ENCODE data around the gene HOXA9.

Gene HOXA9

DNA sequence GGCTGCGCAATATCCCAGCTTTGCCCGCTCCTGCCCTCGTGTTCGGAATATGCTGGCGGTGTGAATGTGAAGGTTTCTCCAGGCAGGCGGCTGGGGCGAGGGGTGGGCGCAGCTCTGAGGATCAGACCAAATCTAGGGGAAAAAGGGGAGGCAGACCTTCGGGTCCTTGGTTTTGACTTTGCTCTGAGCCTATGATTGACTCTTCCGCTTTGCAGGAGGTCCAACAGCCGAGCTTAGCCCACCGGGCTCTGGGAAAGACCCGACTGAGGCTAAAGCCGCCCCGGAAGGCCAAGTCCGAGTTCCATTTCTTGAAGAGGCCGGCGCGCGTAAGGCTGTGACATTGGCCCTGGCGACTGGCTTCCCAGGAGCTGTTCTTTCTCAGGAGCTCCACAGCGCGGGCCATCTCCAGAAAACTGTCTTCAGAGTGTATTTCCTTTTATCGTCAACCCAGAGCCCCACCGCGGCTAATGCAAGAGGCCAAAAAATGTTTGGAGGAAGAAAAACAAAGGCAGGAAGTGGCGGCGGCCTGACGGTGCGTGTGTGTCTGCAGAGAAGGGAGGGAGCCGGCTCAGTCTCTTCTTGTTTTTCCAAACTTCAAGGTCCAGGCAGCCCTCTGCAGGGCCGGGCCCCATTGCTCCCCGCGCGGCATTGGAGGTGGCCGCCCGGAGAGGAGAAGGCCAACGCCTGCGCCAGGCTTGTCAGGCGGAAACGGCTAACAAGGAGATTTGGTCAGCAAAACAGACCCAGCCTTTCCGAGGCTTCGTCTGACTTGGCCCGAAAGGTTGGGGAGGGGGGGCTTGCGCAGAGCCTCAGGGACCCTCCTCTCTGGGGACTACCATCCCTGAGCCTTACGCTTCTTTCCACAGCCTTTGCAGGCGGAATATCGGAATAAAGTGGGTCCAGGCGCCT, 23.3 kb upstream of the HOXA9 start:
- no peak for DNase-seq (ENCODE audit: low read depth in 2 of 2)

DNA sequence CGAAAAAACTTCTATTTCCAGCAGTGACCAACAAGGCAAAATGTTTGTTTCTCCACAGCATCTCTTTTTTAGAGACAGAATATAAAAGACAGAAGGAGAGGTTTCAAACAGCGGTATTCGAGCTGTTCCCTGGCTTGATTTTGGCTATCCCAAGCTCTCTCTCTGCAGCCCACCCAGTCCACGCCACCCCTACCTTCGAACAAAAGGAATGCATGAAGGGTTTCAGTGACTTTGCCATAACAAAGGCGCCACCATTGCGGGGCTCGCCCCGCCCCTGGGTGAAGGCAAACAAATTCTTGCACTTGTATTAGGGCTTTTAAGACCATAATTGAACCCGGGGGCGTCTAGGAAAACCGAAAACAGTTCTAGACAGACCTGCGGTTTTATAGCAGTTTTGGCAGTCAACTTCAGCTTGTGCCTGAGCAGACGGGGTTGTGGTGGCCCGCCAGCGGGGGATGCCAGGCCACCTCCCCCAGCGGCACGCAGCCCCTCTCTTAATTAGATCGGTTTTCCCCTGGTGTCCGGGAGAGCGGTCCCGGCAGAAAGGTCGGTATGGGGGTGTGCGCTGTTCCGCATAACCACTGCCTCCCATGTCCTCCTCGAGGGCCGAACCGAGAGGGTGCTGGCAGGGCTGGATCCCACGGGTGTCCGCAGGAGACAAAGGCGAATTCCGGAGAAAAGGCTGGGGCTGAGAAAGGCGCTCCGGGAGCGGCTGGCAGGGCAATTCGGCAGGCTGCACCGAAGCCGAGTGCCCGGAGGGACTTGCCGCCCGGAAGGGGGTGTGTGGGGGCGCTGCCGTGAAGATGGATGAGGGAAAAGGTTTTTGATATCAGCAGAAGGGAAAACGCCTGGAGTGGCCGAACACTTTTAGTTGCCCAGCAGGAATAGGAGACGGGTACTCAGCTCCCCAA, 22.4 kb upstream of the HOXA9 start:
- no peak for DNase-seq (ENCODE audit: low read depth in 2 of 2)

DNA sequence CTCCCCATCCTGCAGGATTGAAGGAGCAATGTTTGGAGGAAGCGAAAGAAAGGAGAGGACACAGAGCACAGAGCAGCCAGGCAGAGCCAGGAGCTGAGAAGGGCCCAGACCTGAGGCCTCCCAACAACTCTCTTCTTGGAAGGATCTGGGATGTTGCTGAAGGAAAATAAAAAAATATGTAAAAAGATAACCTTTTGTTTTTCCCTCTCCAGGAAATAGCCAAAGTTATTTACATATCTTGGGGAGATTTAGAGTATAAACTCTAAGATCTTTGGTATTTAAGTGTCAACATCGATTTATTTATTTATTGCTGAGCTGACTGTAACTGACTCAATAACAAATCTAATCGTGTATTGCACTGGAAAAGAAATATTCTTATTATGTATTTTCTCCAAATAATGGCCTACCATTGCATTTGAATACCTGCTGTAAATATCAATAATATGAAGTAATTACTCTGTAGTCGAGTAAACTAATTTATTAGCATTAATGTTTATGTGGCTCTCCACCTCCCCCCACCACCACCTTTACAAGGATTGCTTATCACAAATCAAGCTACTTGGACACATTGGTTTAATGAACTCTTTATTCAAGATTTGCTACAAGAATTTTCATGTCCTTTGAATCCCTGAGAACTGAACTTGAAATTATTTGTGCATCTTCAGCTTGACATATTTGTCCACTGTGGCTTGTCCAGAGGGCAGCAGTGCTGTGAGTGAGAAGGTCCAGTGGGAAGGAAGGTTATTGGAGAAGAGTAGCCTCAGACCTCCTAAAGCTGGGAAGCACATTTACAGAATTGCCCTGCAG, 21.5 kb upstream of the HOXA9 start:
- DNase-seq (ENCODE audit: low read depth in 2 of 2): no peak

DNA sequence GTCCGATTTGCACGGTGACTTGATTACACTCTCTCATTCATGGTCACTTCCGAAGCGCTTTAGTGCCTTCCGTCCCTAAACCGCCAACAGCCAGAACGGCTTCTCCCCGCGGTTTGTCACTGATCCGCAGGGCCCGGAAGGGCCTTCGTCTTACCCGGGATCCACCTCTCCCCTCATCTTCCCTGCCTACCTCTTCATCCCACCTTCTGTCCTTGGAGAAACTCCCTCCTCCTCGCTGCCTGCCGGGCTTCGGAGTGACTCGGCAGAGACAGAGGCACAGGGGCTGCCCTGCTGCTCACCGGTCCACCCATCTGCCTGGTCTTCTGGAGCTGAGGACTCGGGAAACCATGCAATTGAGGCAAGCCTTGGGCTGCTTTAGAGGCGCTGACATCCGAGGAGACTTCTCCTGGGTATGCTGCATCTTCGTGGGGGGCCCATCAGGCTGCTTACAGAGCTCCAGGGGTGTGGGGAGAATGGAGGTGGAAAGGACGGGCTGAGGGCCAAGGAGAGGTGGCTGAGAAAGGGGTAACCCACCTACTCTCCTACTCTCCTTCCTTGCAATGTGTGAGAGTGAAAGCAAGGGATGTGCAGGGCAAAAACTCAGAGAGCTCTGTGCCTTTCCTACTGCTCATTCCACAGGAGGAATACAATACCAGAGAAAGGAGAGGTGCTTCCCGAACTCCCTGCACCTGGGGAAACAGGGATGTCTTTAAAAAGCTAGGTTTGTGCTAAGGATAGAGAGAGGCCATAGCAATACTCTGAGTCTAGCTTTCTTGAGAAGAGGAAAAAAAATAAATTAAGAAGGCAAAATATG, 20.7 kb upstream of the HOXA9 start:
- no peak for DNase-seq (ENCODE audit: low read depth in 2 of 2)

DNA sequence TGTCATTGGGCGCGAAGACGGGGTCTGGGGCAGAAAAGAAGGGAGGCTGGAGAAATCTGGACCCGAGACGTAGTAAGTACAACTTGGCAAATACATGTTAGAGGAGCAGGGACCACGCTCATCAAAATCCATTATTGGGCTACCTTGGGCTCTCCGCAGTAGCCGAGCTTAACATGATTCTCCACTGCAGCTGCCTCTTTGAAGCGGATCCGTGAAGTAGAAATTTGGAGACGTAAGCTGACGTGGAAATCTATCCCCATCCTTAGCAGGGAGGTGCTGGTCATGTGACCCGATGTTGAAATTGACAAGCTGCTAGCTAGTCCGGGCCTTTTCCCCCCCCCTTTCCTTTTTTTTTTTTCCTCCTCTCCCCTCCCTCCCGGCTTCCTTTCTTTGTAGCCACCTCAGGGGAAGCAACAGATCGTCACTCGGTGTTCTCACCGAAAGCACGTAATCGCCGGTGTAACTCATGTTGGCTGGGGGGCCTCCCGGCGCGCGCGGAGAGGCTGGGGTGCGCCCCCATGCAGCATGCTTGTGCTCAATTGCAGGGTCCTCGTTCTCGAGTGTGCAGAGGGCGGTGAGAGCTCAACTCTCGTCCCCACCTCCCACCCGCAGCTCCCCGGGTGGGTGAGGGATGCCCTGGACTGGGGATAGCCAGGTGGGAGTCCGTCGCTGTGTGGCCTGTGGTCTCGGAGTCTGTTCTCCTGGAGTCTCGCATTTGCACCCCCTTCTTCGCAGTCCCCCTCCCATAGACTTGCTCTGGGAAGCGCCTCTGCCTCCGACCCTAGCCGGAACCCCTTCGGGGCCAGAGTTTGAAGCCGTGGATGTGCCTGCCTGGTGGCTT, 19.9 kb upstream of the HOXA9 start, which contains the start of gene HOXA11:
Gene HOXA11, minus strand, starts transcription at position 220 of the 841 bp plus-strand sequence. Its CDS starts 88 bp downstream, at position 132.
- no peak for DNase-seq (ENCODE audit: low read depth in 2 of 2)

DNA sequence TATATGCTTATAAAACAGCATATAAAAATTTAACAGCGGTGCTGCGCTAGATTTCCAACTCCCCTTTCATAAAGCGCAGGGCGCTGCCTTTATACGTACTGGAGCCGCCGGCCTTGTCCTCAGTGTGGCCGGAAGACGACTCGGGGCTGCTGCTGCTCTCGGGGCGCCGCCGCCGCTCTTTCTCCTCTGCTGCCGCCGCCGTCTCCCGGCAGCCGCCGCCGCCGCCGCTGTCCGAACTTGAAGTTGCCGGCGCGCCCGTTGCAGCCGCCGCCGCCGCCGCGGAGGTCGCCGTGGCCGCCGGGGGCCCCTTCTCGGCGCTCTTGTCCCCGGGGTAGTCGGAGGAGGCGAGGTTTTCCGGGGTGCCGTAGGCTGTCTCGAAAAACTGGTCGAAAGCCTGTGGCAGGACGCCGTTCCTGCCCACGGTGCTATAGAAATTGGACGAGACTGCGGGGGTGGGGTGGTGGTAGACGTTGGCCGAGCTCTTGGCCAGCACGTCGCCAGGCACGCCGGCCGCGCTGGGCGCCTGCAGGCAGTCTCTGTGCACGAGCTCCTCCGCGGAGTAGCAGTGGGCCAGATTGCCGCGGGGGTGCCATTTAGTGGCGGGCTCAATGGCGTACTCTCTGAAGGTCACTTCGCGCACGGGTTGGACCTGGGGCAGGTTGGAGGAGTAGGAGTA, 19.1 kb upstream of the HOXA9 start:
- no peak for DNase-seq (ENCODE audit: low read depth in 2 of 2)

DNA sequence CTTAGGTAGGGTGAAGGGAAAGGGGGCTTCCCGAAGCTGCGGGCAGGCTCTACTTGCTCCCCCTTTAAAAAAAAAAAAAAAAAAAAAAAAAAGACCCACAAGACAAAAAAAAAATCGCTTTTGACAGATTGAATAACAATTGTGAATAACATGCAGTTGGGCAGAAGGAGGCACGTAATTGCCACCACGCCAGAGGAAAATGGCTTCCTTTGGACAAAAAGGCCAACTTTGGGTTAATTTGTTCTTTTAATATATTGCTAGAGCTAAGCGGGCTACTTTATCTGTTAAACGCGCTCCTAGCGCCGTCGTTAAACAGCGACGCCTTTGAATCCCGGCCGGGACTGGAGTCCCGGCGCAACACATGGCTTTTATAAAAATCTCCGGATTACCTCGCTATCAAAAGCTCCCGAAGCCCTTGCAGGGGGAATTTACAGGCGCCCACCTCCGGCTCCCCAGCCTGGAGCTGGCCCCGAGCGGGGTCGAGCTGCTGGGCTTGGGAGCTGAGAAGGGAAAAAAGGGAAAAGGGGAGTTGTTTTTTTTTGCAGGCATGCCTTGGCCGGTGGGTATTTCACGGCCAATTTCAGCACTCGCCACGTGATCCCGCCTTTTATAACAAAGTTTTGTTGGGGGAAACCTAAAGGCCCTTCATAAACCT, 18.5 kb upstream of the HOXA9 start:
- no peak for DNase-seq (ENCODE audit: low read depth in 2 of 2)

DNA sequence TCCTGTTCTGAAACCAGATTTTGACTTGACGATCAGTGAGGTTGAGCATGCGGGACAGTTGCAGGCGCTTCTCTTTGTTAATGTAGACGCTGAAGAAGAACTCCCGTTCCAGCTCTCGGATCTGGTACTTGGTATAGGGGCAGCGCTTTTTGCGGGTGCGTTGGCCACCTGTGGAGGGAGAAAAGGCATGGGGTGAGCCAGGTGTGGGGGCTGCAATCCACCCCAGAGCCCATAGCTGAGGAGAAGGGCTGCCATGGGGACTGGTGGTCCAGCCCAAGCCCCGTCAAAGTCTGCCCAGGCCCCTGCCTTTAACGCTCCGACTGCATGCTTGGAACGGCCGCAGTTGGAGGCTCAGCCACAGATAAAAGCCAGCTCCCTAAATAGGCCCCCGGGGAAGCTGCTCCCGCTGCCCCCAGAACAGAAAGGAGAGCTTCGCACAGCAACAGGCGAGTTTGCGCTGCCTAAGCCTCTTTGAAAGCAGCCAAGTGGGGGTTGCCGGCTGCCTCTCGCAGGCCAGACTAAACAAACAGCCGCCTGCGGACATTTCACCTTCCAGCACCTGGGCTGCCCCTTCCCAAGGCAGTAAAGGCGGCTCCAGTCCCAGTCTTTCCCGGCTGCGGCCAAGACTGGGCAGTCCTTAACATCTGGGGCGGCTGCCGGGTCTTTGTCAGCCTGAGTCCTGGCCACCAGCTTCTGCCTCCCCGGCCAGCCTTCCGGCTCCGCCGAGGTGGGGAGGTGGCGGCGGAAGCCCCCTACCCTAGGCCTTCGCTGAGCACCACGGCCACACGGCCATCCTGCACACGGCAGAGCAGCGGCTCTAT, 17.7 kb upstream of the HOXA9 start:
- no peak for DNase-seq (ENCODE audit: low read depth in 2 of 2)

DNA sequence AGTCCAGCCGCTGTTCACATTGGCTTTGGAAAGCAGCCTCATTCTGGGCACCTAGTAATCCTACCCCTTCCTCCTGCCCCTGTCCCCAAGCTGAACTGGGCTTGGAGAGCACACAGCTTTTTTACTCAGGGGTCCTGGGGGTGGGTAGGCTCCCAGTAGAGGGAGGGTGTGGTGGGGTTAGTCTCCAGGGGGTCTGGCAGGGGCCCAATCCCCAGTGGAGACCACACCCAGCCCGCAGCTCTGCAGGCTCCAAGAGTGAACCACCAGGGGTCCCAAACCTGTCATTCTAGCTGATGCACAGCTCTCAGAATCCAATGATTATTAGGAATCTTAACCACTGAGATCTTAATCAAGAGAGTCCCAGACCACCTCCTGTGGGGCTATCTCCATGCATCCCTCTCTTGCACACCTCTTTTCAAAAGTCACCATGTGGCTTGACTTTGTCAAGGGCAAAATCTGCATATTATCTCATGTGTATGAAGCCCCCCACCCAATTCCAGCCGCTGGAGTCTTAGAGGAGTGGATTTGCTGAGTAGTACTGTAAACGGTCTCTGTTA, 17.0 kb upstream of the HOXA9 start:
- no peak for DNase-seq (ENCODE audit: low read depth in 2 of 2)

DNA sequence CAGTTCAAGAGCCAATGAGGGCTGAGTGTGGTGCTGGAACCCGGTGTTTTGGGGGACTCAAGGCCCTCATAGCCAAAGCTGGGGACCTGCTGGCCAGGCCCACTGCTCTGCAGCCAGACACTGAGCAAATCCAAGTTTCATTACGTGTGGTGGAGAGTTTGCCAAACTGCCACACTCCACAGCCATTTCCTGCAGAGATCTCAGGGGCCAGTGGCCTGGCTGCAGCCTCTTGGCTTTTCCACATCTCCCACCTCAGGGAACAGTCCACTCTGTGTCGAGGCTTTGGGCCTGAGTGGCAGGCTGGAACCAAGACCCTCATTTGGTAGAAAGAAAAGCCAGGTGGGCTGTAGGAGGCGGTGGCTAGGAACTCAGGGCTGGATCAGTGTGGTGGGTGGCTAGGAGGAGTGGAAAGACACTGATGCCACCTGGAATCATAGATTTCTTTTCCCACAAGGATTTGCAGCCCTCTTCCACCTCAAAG, 16.5 kb upstream of the HOXA9 start:
- no peak for DNase-seq (ENCODE audit: low read depth in 2 of 2)

DNA sequence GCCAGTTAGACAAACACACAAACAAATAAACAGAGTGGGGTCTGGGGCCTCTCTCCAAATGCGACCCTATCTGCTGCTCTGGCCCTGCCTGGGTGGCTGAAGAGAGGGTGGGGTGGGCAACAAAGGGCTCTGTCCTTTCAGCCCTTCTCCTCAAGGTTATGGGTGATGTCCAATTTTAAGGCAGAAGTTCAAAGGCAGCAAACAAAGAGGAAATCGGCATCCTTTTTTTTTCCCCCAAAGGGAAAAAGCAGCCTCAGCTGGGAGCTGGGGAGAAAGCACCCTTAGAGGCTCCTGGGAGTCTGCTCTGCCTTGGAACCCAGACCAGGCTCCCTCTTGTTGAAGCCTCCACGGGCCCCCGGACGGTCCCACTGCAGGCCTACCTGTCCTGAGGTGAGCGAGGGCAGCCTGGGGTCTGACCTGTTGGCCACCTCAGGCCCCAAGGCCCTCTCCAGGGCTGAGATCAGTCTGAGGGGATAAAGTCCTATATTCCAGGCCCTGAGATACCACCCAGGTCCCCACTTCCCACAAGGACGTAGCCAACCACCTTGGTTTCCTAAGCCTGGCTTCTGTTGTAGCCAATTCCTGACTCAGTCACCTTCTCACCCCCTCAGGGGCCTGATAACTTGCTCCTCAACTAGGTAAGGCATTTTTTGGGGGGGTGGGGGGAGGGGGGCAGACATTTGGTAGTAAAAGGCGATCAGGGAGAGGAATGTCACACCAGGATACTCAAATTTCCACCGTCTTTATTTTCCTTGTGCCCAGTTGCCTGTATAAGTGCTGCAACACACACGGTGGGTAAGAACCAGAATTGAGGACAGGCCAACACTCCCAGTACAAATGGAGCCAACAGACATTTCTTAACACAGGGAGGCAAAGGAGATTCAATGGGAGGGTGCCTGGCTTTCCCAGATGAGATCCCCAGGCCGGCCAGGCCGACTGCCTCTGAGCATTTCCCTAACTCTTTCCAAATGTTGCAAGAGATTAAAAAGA, 15.4 kb upstream of the HOXA9 start:
- no peak for DNase-seq (ENCODE audit: low read depth in 2 of 2)

DNA sequence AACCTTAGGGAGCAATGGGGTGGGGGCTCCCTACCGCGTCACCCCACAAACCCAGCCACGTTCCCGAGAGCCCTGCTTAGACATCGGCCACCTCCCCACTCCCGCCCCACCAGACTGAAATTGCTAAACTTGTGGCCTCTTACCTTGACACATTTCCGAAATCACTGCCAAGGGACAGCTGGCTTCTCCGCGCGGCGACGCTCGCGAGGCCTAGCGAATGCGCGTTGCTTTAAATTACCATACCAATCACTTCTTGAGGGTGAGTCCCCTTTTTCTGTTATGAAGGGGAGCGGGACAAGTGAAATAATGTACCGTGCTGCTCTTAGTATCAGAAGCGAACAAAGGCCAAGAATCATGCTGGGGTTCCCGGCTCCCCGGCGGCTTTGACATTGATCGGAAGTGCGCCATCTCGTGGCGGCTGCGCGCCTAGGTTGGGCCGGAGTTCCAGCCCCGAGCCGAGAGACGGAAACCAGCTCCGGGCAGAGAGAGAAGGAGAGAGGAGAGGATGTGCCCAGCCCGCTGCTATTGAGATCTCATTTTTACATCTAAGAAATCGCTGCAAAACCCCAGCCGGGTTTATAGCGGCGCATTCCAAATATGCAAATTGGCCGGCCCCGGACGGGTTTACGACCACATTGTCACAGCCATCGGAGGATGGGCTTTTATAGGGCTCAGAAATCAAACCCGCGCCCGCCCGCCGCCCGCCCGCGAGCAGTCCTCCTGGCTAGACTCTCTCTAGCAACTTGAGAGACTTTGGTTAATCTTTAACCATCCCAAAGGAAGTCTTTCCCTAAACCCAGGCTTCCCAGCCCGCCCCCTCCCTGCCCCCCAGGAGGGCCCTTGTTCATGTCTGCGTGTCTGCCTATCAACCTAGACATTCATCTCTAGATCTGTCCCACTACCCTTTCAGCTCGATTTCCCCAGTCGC, 14.4 kb upstream of the HOXA9 start:
- DNase-seq (ENCODE audit: low read depth in 2 of 2): no peak

DNA sequence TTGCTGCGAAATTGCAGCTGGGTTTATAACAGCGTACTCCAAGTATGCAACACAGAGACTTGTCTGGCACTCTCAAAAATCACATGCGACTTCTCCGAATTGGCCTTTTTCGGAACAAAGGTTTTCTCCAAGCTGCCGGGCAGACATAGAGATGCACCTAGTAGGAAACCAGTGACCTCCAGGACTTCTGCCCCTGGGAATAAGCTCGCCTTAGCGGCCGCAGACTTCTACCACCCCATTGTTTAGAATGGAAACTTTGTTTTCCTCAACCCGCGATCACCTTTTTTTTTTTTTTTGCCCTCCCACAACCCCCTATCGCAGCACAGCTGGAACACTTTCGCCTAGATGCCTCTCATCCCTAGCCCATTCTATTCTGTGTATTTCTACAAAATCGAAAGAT, 13.7 kb upstream of the HOXA9 start:
- no peak for DNase-seq (ENCODE audit: low read depth in 2 of 2)

DNA sequence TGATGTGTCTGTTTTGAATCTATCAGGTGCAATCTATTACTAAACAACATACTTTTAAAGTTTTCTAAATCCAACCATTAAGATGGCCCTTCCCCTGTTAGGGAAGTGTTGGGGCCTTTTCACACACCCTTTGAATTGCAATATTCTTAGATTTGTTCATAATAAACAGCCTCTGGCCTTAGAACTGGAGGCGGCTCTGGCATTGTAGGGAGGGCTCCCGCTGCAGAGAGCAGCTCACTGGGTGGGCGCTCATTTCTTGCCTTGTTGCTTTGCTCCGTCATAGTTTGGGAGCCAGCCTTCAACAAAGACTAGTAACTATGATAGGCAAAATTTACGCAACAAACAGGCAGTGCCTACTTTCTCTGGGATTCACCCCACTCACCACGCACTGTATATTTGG, 13.0 kb upstream of the HOXA9 start:
- DNase-seq (ENCODE audit: low read depth in 2 of 2): no peak

DNA sequence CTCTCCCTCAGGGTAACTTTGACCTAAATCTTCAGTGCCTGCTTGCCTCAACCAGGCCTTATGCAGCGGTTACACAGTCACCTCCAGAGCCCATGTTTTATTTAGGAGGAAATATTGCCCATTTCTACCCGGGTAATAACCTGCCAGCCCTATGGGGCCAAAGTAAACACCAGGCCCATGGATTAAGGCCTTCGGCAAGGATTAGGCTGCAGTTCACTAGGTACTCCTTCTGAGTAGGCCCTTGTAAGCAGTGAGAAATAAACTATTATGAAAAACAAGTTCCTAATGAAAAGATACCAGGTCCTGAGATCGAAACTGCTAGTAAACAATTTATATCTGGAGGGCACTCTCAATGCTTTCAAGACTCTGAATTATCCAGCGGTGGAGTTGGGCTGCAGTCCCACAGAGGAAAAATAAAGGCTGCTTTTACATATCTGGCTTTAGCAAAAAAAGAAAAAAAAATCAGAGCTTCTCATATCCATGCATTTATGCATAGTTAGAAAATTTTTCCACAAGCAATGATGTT, 12.5 kb upstream of the HOXA9 start:
- DNase-seq (ENCODE audit: low read depth in 2 of 2): no peak

Measured in stimulated activated CD8-positive, alpha-beta memory T cell treated with anti-CD3 and anti-CD28 coated beads, Interleukin-7, amount 100 ng/mL, for 1 hour (primary cell).